HepG2 (cell line): ENCODE measurements around the gene PLEKHB1. TPM values are rescaled to one million over a fixed set of nuclear protein-coding genes. Genes with fewer than 3 reads are reported as not detected.

Source experiments
- CREB3 ChIP-seq: sonication (generic); formaldehyde crosslinking; IDR thresholded peaks from 2 replicates; pipeline ENCODE4 v1.5.0; 2020; ENCODE audit warnings: missing genetic modification reagents
- GMEB2 ChIP-seq: IDR thresholded peaks from 2 replicates; pipeline ENCODE4 v1.6.1; 2016; ENCODE audit warnings: missing biosample characterization, missing genetic modification reagents, low read depth
- HNF4G ChIP-seq, 2 experiments: sonication (generic) in 1 of 2; formaldehyde crosslinking in 1 of 2; IDR thresholded peaks; 2 replicates each; pipeline versions ENCODE4 v1.4.0 to v1.6.1; 2011 to 2020; ENCODE audit warnings: borderline replicate concordance in 2 of 2, low read depth in 2 of 2, mild to moderate bottlenecking in 2 of 2, low read length in 1 of 2, missing genetic modification reagents in 1 of 2, moderate library complexity in 1 of 2
- HOXA3 ChIP-seq: sonication (generic); formaldehyde crosslinking; IDR thresholded peaks from 2 replicates; pipeline ENCODE4 v1.5.0; 2020; ENCODE audit warnings: missing genetic modification reagents
- JUN ChIP-seq: sonication (generic); formaldehyde crosslinking; IDR thresholded peaks from 2 replicates; pipeline ENCODE4 v1.4.0; 2020; ENCODE audit warnings: mild to moderate bottlenecking, missing genetic modification reagents
- MLLT10 ChIP-seq: sonication (generic); formaldehyde crosslinking; IDR thresholded peaks from 2 replicates; pipeline ENCODE4 v1.4.0; 2020; ENCODE audit warnings: missing genetic modification reagents
- MTF2 ChIP-seq: sonication (generic); formaldehyde crosslinking; IDR thresholded peaks from 2 replicates; pipeline ENCODE4 v1.5.0; 2020; ENCODE audit warnings: missing genetic modification reagents, borderline replicate concordance
- NFKBIZ ChIP-seq: IDR thresholded peaks from 2 replicates; pipeline ENCODE4 v1.6.1; 2018; ENCODE audit warnings: missing genetic modification reagents, missing compliant biosample characterization
- NKX3-1 ChIP-seq: sonication (generic); formaldehyde crosslinking; IDR thresholded peaks from 2 replicates; pipeline ENCODE4 v1.5.0; 2020; ENCODE audit warnings: missing genetic modification reagents
- POLR2AphosphoS5 ChIP-seq: IDR thresholded peaks from 2 replicates; pipeline ENCODE4 v1.6.1; 2012; ENCODE audit warnings: low read depth, low read length
- RELA ChIP-seq: sonication (generic); formaldehyde crosslinking; IDR thresholded peaks from 2 replicates; pipeline ENCODE4 v1.4.0; 2020; ENCODE audit warnings: missing genetic modification reagents
- SKIL ChIP-seq: sonication (generic); formaldehyde crosslinking; IDR thresholded peaks from 2 replicates; pipeline ENCODE4 v1.8.0; 2022; ENCODE audit warnings: missing genetic modification reagents, mild to moderate bottlenecking, moderate library complexity, borderline replicate concordance
- SMYD3 ChIP-seq: sonication (generic); formaldehyde crosslinking; IDR thresholded peaks from 2 replicates; pipeline ENCODE4 v1.8.1; 2023; ENCODE audit warnings: mild to moderate bottlenecking, missing genetic modification reagents
- WIZ ChIP-seq: sonication (generic); formaldehyde crosslinking; IDR thresholded peaks from 2 replicates; pipeline ENCODE4 v1.5.1; 2020; ENCODE audit warnings: mild to moderate bottlenecking, missing genetic modification reagents
- ZBTB1 ChIP-seq: sonication (generic); formaldehyde crosslinking; IDR thresholded peaks from 2 replicates; pipeline ENCODE4 v1.4.0; 2020; ENCODE audit warnings: missing genetic modification reagents, borderline replicate concordance
- ZBTB10 ChIP-seq: sonication (generic); formaldehyde crosslinking; IDR thresholded peaks from 2 replicates; pipeline ENCODE4 v1.4.0; 2020; ENCODE audit warnings: missing genetic modification reagents, borderline replicate concordance
- ZFP36 ChIP-seq: fragments of 150-350 bp; IDR thresholded peaks from 2 replicates; pipeline ENCODE4 v1.6.1; 2018; ENCODE audit warnings: borderline replicate concordance, low read length, low read depth; ENCODE audit not compliant: partially characterized antibody
- ZNF205 ChIP-seq: IDR thresholded peaks from 2 replicates; pipeline ENCODE4 v1.6.1; 2018; ENCODE audit warnings: missing biosample characterization, missing genetic modification reagents
- ZNF251 ChIP-seq: sonication (generic); formaldehyde crosslinking; IDR thresholded peaks from 2 replicates; pipeline ENCODE4 v1.9.0; 2021; ENCODE audit warnings: mild to moderate bottlenecking, missing genetic modification reagents
- ZNF253 ChIP-seq: sonication (generic); formaldehyde crosslinking; IDR thresholded peaks from 2 replicates; pipeline ENCODE4 v1.8.0; 2022; ENCODE audit warnings: mild to moderate bottlenecking, missing genetic modification reagents, borderline replicate concordance
- ZNF3 ChIP-seq: IDR thresholded peaks from 2 replicates; pipeline ENCODE4 v1.7.0; 2017; ENCODE audit warnings: inconsistent platforms
- ZNF350 ChIP-seq: sonication (generic); formaldehyde crosslinking; IDR thresholded peaks from 2 replicates; pipeline ENCODE4 v1.4.0; 2020; ENCODE audit warnings: mild to moderate bottlenecking, low read depth, missing genetic modification reagents, borderline replicate concordance
- ZNF83 ChIP-seq: sonication (generic); formaldehyde crosslinking; IDR thresholded peaks from 2 replicates; pipeline ENCODE4 v1.4.0; 2020; ENCODE audit warnings: missing genetic modification reagents, mild to moderate bottlenecking, borderline replicate concordance
- ZNF878 ChIP-seq: sonication (generic); formaldehyde crosslinking; IDR thresholded peaks from 2 replicates; pipeline ENCODE4 v1.8.1; 2023; ENCODE audit warnings: mild to moderate bottlenecking, missing genetic modification reagents, moderate library complexity
- polyA plus RNA-seq, 8 experiments: library from polyadenylated mRNA; depleted of rRNA in 3 of 8; stranded (reverse) in 7 of 8; unstranded in 1 of 8; fragments of >200 nt; fragmentation: Illumina TruSeq in 4 of 8; extraction: Trizol in 4 of 8; gene quantifications; 2 replicates each; pipeline versions ENCODE4 v1.2.1 to v1.2.3, GENCODE V29; 2011 to 2016; ENCODE audit warnings: low read depth in 4 of 8, missing spikeins in 1 of 8, mixed read lengths in 1 of 8; ENCODE audit not compliant: insufficient read depth in 1 of 8
- total RNA-seq, 5 experiments: library from RNA; depleted of rRNA; stranded (reverse); fragments of >200 nt; fragmentation: Illumina TruSeq; extraction: Trizol; gene quantifications; 2 replicates each; pipeline ENCODE4 v1.2.3, GENCODE V29; 2016; ENCODE audit warnings: low read depth in 1 of 5

Gene PLEKHB1
- total and polyA plus RNA-seq, 2 of the 13 experiments (the other 11 are each of a cell fraction or from before 2014, with no cell fraction given): 68.0 to 99.3 TPM

- TF ChIP-seq CREB3 (no peak), ZBTB1 (CRISPR knock-in tag) (no peak), ZNF205 (CRISPR knock-in tag) (no peak), NKX3-1 (CRISPR knock-in tag) (no peak), HOXA3 (CRISPR knock-in tag) (0 out of 2 replicates have a peak, but pooled peaks have one; percentile 20), ZNF350 (CRISPR knock-in tag) (peak; percentile 68; the same call in 1 of the 2 replicates), RELA (no peak), ZNF878 (CRISPR knock-in tag) (no peak), SMYD3 (CRISPR knock-in tag) (no peak), ZNF251 (CRISPR knock-in tag) (no peak), NFKBIZ (CRISPR knock-in tag) (no peak), SKIL (no peak), ZBTB10 (no peak), ZNF83 (CRISPR knock-in tag) (no peak), WIZ (no peak), ZNF3 (CRISPR knock-in tag) (no peak), ZFP36 (no peak), GMEB2 (CRISPR knock-in tag) (no peak), POLR2AphosphoS5 (peak; percentile 58), MLLT10 (CRISPR knock-in tag) (no peak), MTF2 (CRISPR knock-in tag) (no peak), HNF4G (IDR thresholded peaks at IDR 0.05; ENCODE audit: borderline replicate concordance, low read depth, low read length) (no peak), HNF4G (CRISPR knock-in tag; IDR thresholded peaks at IDR 0.05; ENCODE audit: borderline replicate concordance, low read depth) (no peak), ZNF253 (CRISPR knock-in tag) (no peak), JUN (no peak)
Observed at GRCh38 chr11:73647459-73648100, 1.2 kb downstream of the PLEKHB1 start (continued).
